ENCODE data around the gene SETD5. TPM values are rescaled to one million over a fixed set of nuclear protein-coding genes. Genes with fewer than 3 reads are reported as not detected.

Gene SETD5
- total RNA-seq, 1 experiment from 2014 or later: 279 TPM

DNA sequence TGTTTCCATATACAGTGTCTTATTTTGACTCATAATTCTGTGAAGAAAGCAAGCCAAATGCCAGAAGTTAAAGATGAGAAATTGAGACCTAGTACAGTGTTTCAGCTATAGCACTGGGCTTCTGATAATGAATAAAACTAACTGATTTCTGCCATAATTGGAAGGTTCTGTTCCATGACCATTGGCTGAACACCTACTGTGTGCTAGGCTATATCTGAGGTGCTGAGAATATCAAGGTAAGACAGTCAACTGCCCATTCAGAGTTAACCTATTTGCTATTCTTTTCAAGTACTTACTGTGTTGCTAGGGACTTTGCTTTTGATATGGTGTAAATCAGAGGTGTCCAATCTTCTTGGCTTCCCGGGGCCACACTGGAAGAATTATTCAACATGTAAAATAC lies 82.8 kb downstream of the SETD5 start:
- Mint-ChIP-seq H3K4me3 (no peak overlapping the region), H3K9me3 (no peaks in the 10 kb centered on the region), H3K27ac (no peak overlapping the region), H3K4me1 (no peaks in the 10 kb centered on the region), H3K36me3 (peaks cover 46% of the 10 kb centered on the region), H3K27me3 (ENCODE audit: low read depth) (no peaks in the 10 kb centered on the region)
- DNase-seq (ENCODE audit: low spot score) (no peak), ATAC-seq (no peak)
- TF ChIP-seq AR (CRISPR knock-in tag; IDR thresholded peaks at IDR 0.05) (no peak), ESRRA (CRISPR knock-in tag; IDR thresholded peaks at IDR 0.05; ENCODE audit: borderline replicate concordance) (no peak), TCF7 (CRISPR knock-in tag; IDR thresholded peaks at IDR 0.05; ENCODE audit: low read depth) (no peak), MXD4 (CRISPR knock-in tag; IDR thresholded peaks at IDR 0.05; ENCODE audit: borderline replicate concordance) (no peak), PREB (CRISPR knock-in tag; IDR thresholded peaks at IDR 0.05; ENCODE audit: borderline replicate concordance) (no peak), ZNF232 (CRISPR knock-in tag; IDR thresholded peaks at IDR 0.05) (no peak), ARID4B (CRISPR knock-in tag; IDR thresholded peaks at IDR 0.05; ENCODE audit: borderline replicate concordance) (no peak), ZMAT4 (CRISPR knock-in tag; IDR thresholded peaks at IDR 0.05) (no peak), ZNF416 (CRISPR knock-in tag; IDR thresholded peaks at IDR 0.05) (no peak), ZNF219 (CRISPR knock-in tag; IDR thresholded peaks at IDR 0.05; ENCODE audit: borderline replicate concordance) (no peak), RORB (CRISPR knock-in tag; IDR thresholded peaks at IDR 0.05) (no peak), CBFB (CRISPR knock-in tag; IDR thresholded peaks at IDR 0.05; ENCODE audit: low read depth) (no peak)
- TF ChIP-seq, protein P1, sequence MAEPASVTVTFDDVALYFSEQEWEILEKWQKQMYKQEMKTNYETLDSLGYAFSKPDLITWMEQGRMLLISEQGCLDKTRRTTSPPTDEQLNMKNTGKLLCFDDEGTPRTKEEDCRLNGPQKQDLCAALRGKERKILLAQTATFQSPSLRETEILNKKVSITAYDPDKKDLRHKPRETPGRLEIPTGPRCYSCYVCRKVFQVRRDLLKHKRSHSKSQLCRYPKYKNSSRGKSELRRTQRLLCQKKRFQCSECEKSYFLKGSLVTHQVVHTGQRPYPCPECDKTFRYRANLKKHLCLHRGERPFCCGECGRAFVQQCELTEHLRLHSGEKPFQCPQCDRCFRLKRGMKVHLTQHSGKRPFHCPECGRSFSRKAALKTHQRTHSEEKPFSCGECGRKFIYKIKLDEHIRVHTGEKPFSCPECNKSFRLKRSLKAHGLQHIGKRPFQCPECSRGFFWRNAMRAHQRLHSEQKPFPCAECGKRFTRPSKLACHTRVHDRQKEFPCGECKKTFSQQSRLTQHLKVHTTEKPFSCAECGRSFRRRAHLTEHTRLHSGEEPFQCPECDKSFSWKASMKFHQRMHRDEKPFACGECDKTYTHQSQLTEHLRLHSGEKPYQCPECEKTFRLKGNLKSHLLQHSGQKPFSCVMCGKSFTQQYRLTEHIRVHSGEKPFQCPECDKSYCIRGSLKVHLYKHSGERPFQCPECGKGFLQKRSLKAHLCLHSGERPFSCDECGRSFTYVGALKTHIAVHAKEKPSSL (CRISPR knock-in tag; conservative IDR thresholded peaks at IDR 0.05): no peak
- TF ChIP-seq, protein P2, sequence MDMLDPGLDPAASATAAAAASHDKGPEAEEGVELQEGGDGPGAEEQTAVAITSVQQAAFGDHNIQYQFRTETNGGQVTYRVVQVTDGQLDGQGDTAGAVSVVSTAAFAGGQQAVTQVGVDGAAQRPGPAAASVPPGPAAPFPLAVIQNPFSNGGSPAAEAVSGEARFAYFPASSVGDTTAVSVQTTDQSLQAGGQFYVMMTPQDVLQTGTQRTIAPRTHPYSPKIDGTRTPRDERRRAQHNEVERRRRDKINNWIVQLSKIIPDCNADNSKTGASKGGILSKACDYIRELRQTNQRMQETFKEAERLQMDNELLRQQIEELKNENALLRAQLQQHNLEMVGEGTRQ (CRISPR knock-in tag; IDR thresholded peaks at IDR 0.05): no peak
- TF ChIP-seq, protein P3, sequence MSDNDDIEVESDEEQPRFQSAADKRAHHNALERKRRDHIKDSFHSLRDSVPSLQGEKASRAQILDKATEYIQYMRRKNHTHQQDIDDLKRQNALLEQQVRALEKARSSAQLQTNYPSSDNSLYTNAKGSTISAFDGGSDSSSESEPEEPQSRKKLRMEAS (CRISPR knock-in tag; IDR thresholded peaks at IDR 0.05): no peak
- ChIA-PET POLR2A (no interaction called here), CTCF (no interaction called here)
